Stimulated activated CD4-positive, alpha-beta T cell treated with anti-CD3 and anti-CD28 coated beads, Interleukin-4, amount 100 ng/mL, for 48 hours (primary cell): ENCODE data around the gene KCNH6.

Experiments used
- DNase-seq, 2 donors: peaks; one replicate each; pipeline ENCODE4 v3.0.0-alpha.2; 2020; ENCODE audit warnings: low read depth in 2 of 2

The KCNH6 gene

GRCh38 chr17:63512896-63513644 is 10.1 kb upstream of the KCNH6 start:
- no peak for DNase-seq

GRCh38 chr17:63514477-63514876 is 8.7 kb upstream of the KCNH6 start:
- no peak for DNase-seq

GRCh38 chr17:63514974-63515373 is 8.2 kb upstream of the KCNH6 start:
- no peak for DNase-seq

GRCh38 chr17:63515426-63515825 is 7.7 kb upstream of the KCNH6 start:
- DNase-seq = no peak

- peak; percentile 18 to 53 for DNase-seq
Observed at GRCh38 chr17:63516910-63517824, 6.0 kb upstream of the KCNH6 start.

- DNase-seq = no peak
Observed at GRCh38 chr17:63517825-63518534, 5.2 kb upstream of the KCNH6 start.

- no peak for DNase-seq
Observed at GRCh38 chr17:63519116-63519881, 3.9 kb upstream of the KCNH6 start.

- DNase-seq = no peak
Observed at GRCh38 chr17:63519972-63520882, 2.9 kb upstream of the KCNH6 start.

GRCh38 chr17:63524051-63524450 is 893 bp downstream of the KCNH6 start:
- no peak for DNase-seq

- DNase-seq = no peak
Observed at GRCh38 chr17:63525190-63525946, 2.2 kb downstream of the KCNH6 start.

- DNase-seq = no peak
Observed at GRCh38 chr17:63526861-63527260, 3.7 kb downstream of the KCNH6 start.

GRCh38 chr17:63528183-63528582 is 5.0 kb downstream of the KCNH6 start:
- no peak for DNase-seq

GRCh38 chr17:63529711-63530556 is 6.8 kb downstream of the KCNH6 start:
- no peak for DNase-seq

- no peak for DNase-seq
Observed at GRCh38 chr17:63530557-63531021, 7.4 kb downstream of the KCNH6 start.

GRCh38 chr17:63531022-63531965 is 8.1 kb downstream of the KCNH6 start:
- DNase-seq = no peak

GRCh38 chr17:63533433-63534077 is 10.4 kb downstream of the KCNH6 start:
- no peak for DNase-seq

- no peak for DNase-seq
Observed at GRCh38 chr17:63534078-63534570, 11.0 kb downstream of the KCNH6 start.
